GM23248 (cell line): ENCODE data around the gene TBC1D14. TPM values are rescaled to one million over a fixed set of nuclear protein-coding genes. Genes with fewer than 3 reads are reported as not detected.

Source experiments
- DNase-seq: peaks from one replicate; pipeline ENCODE4 v3.0.0-alpha.2; 2015
- H2AFZ ChIP-seq: fragments of 200-600 bp; sonication (generic); 2 replicates; pipeline ENCODE4 v1.6.1; 2016; ENCODE audit warnings: antibody characterized with exemption
- H3F3A ChIP-seq: fragments of 200-600 bp; sonication (generic); 2 replicates; pipeline ENCODE4 v1.6.1; 2016; ENCODE audit warnings: mild to moderate bottlenecking, antibody characterized with exemption, mixed run types; ENCODE audit not compliant: insufficient read depth
- H3K27ac ChIP-seq: fragments of 200-600 bp; sonication (generic); 2 replicates; pipeline ENCODE4 v1.5.1; 2016; ENCODE audit warnings: mild to moderate bottlenecking
- H3K27me3 ChIP-seq: fragments of 200-600 bp; sonication (generic); replicated peaks from 2 replicates; pipeline ENCODE4 v1.6.1; 2016; ENCODE audit warnings: mild to moderate bottlenecking; ENCODE audit not compliant: insufficient read depth
- H3K36me3 ChIP-seq: fragments of 200-600 bp; sonication (generic); 2 replicates; pipeline ENCODE4 v1.6.1; 2016; ENCODE audit warnings: low read depth, mild to moderate bottlenecking
- H3K4me1 ChIP-seq: fragments of 200-600 bp; sonication (generic); 2 replicates; pipeline ENCODE4 v1.6.1; 2016; ENCODE audit warnings: mild to moderate bottlenecking; ENCODE audit not compliant: insufficient read depth
- H3K4me2 ChIP-seq: fragments of 200-600 bp; sonication (generic); one replicate; pipeline ENCODE4 v1.6.1; 2016; ENCODE audit warnings: mild to moderate bottlenecking; ENCODE audit not compliant: unreplicated experiment
- H3K4me3 ChIP-seq: fragments of 200-600 bp; sonication (generic); 2 replicates; pipeline ENCODE4 v1.5.1; 2016; ENCODE audit warnings: mild to moderate bottlenecking
- H3K79me2 ChIP-seq: fragments of 200-600 bp; sonication (generic); 2 replicates; pipeline ENCODE4 v1.6.1; 2016; ENCODE audit warnings: mild to moderate bottlenecking; ENCODE audit not compliant: insufficient read depth
- H3K9ac ChIP-seq: fragments of 200-600 bp; sonication (generic); 2 replicates; pipeline ENCODE4 v1.6.1; 2016; ENCODE audit warnings: mild to moderate bottlenecking
- H3K9me2 ChIP-seq: fragments of 200-600 bp; sonication (generic); 2 replicates; pipeline ENCODE4 v1.6.1; 2016; ENCODE audit warnings: mixed run types, mild to moderate bottlenecking, moderate library complexity; ENCODE audit not compliant: insufficient read depth
- H3K9me3 ChIP-seq: fragments of 200-600 bp; sonication (generic); one replicate; pipeline ENCODE4 v1.6.1; 2017; ENCODE audit warnings: low read depth
- H4K20me1 ChIP-seq: fragments of 200-600 bp; sonication (generic); 2 replicates; pipeline ENCODE4 v1.6.0; 2016; ENCODE audit not compliant: insufficient read depth
- EZH2 ChIP-seq: fragments of 200-600 bp; sonication (generic); IDR thresholded peaks from 2 replicates; pipeline ENCODE4 v1.6.1; 2018; ENCODE audit warnings: antibody characterized with exemption, mild to moderate bottlenecking; ENCODE audit not compliant: insufficient read depth, poor library complexity, severe bottlenecking
- EZH2phosphoT487 ChIP-seq: fragments of 200-600 bp; sonication (generic); IDR thresholded peaks from 2 replicates; pipeline ENCODE4 v1.6.1; 2018; ENCODE audit warnings: antibody characterized with exemption, moderate library complexity, mild to moderate bottlenecking, low read depth; ENCODE audit not compliant: insufficient read depth
- WGBS, 2 experiments: methylation state at CpG; one replicate each; pipeline ENCODE4 v1.1.6; 2015 to 2017; ENCODE audit warnings: low lambda C conversion rate in 2 of 2, low coverage in 1 of 2; ENCODE audit errors: missing lambda C conversion rate in 2 of 2; 5-methylcytosine and 5-hydroxymethylcytosine counted together
- in situ Hi-C: fragments of 300-500 bp; cut with MboI; formaldehyde crosslinking; loops from 2 replicates; pipeline ENCODE4 v1.15.0; 2020
- polyA plus RNA-seq: library from polyadenylated mRNA; unstranded; fragments of >200 nt; fragmentation: Nextera tagmentation; extraction: Ambion mirVana; gene quantifications from 2 replicates; pipeline ENCODE4 v1.2.1, GENCODE V29; 2016
- total RNA-seq: library from RNA; depleted of rRNA; stranded (reverse); fragments of >200 nt; shearing (Covaris generic); gene quantifications from 2 replicates; pipeline ENCODE4 v1.2.3, GENCODE V29; 2014

TBC1D14 gene
- total and polyA plus RNA-seq, 2 experiments from 2014 or later = 20.4 to 39.1 TPM

DNA sequence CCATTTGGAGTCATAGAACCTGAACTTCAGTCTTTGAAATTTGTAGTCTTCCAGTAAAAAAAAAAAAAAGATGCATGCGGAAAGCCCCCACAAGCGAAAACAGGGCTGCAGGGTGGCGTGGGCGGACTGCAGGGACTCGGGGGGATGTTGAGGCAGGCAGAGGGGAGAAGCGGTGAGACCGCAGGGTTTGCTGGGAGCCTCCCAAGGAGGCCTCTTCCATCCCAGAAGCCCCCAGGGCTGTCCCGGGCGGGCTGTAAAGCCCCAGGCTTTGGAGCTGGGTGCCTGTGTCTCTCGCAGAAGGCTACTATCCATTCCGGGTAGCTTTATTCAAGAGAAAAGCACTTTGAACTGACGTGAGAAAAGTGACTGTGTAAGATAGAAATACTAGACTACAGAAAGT is 86.9 kb downstream of the TBC1D14 start:
- H3K9ac ChIP-seq = no peak overlapping the region
- 91 to 93% methylated on average over 12 of the region's 12 CpGs for WGBS, 2 experiments
- no peak for TF ChIP-seq EZH2
- no peak for TF ChIP-seq EZH2phosphoT487
- H3K4me1 ChIP-seq = peaks cover 18% of the 10 kb centered on the region
- H3K9me3 ChIP-seq = no peaks in the 10 kb centered on the region
- no peak overlapping the region for H2AFZ ChIP-seq
- no peaks in the 10 kb centered on the region for H4K20me1 ChIP-seq
- peaks cover 21% of the 10 kb centered on the region; the same call in 1 of the 2 replicates for H3K36me3 ChIP-seq
- H3K9me2 ChIP-seq = no peaks in the 10 kb centered on the region
- no peak for DNase-seq
- H3K27ac ChIP-seq = no peak overlapping the region
- no peak overlapping the region for H3K4me3 ChIP-seq
- H3K4me2 ChIP-seq = no peak overlapping the region
- H3K27me3 ChIP-seq = no peaks in the 10 kb centered on the region
- H3F3A ChIP-seq = peaks cover 1% of the 10 kb centered on the region
- in situ Hi-C loops = no loop called here
- H3K79me2 ChIP-seq = peaks cover 34% of the 10 kb centered on the region

DNA sequence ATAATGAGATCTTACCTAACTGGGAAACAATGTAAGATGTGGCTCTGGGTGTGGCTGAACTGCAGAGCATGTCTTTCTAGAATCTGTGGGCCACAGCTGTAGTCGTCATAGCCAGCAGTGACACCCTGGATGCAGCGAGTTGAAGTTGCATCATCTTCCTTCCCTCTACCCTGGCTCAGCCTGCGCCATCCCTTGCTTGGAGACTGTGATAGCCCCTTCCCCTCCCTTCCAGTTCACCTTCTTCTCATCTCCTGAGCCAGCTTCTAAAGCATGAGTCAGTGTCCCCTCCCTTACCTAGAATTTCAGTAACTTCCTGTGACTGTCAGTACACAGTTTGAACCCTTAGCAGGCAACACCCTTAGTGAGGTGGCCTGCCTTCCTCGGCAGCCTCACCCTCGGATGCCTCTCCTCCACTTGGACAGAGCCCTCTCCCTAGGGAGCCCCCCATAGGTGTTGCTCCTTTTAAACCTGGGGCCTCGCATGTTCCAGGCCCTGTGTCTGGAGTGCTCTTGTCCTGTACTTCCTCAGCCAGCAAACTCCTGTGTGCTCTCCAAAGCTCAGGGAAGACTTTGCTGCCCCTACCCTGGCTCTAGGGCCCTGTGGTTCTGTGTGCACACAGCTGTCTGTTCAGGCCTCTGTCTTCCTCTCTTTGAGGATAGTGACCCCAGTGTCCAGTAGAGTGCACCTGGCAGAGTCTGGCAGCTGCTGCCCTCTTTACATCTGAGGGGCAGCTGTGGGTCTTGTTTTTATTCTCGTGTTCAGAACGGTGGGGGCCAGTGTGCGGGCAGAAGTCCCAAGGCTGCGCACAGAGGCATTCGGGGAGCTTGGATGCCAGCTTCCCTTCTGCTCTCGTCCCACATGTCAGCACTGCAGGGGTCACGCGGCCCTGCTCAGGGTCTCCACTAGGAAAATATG is 89.8 kb downstream of the TBC1D14 start:
- no peaks in the 10 kb centered on the region for H3K27me3 ChIP-seq
- H3K27ac ChIP-seq = no peak overlapping the region
- H4K20me1 ChIP-seq = no peaks in the 10 kb centered on the region
- no peaks in the 10 kb centered on the region for H3K9me2 ChIP-seq
- 87 to 88% methylated on average over 14 of the region's 14 CpGs for WGBS, 2 experiments
- no peaks in the 10 kb centered on the region for H3K4me1 ChIP-seq
- TF ChIP-seq EZH2 (no peak), EZH2phosphoT487 (no peak)
- H3K36me3 ChIP-seq = peaks cover 28% of the 10 kb centered on the region; the same call in 1 of the 2 replicates
- H3K4me3 ChIP-seq = no peak overlapping the region
- H3K4me2 ChIP-seq = no peak overlapping the region
- no peak for DNase-seq
- no peak overlapping the region for H3K9ac ChIP-seq
- no peak overlapping the region for H2AFZ ChIP-seq
- no peaks in the 10 kb centered on the region for H3F3A ChIP-seq
- in situ Hi-C loops = no loop called here
- no peaks in the 10 kb centered on the region for H3K9me3 ChIP-seq
- peaks cover 12% of the 10 kb centered on the region for H3K79me2 ChIP-seq

GRCh38 chr4:7000421-7001176 is 91.0 kb downstream of the TBC1D14 start:
- Histone ChIP-seq H3K27ac (no peak overlapping the region), H3K9me2 (no peaks in the 10 kb centered on the region), H3K4me1 (no peaks in the 10 kb centered on the region), H3K79me2 (peaks cover 5% of the 10 kb centered on the region; the same call in 1 of the 2 replicates), H3K36me3 (peaks cover 24% of the 10 kb centered on the region; the same call in 1 of the 2 replicates), H3K9ac (no peak overlapping the region), H4K20me1 (no peaks in the 10 kb centered on the region), H2AFZ (no peak overlapping the region), H3F3A (no peaks in the 10 kb centered on the region), H3K9me3 (no peaks in the 10 kb centered on the region), H3K27me3 (no peaks in the 10 kb centered on the region), H3K4me3 (no peak overlapping the region), H3K4me2 (no peak overlapping the region)
- in situ Hi-C loops = no loop called here
- no peak for DNase-seq
- WGBS, 2 experiments = 95 to 97% methylated on average over 18 of the region's 18 CpGs
- TF ChIP-seq EZH2 (no peak), EZH2phosphoT487 (no peak)

GRCh38 chr4:7001271-7001670 is 91.6 kb downstream of the TBC1D14 start:
- no peaks in the 10 kb centered on the region for H3K27me3 ChIP-seq
- no peak overlapping the region for H3K9ac ChIP-seq
- no peaks in the 10 kb centered on the region for H3K4me1 ChIP-seq
- no peaks in the 10 kb centered on the region for H3K9me2 ChIP-seq
- no peak for TF ChIP-seq EZH2
- no peak for TF ChIP-seq EZH2phosphoT487
- no peak for DNase-seq
- H3K4me3 ChIP-seq = no peak overlapping the region
- H4K20me1 ChIP-seq = no peaks in the 10 kb centered on the region
- H3K27ac ChIP-seq = no peak overlapping the region
- H3K9me3 ChIP-seq = no peaks in the 10 kb centered on the region
- 90 to 93% methylated on average over 7 of the region's 7 CpGs for WGBS, 2 experiments
- H3K36me3 ChIP-seq = peaks cover 19% of the 10 kb centered on the region; the same call in 1 of the 2 replicates
- H3K4me2 ChIP-seq = no peak overlapping the region
- in situ Hi-C loops = no loop called here
- peaks cover 5% of the 10 kb centered on the region; the same call in 1 of the 2 replicates for H3K79me2 ChIP-seq
- H2AFZ ChIP-seq = no peak overlapping the region
- H3F3A ChIP-seq = no peaks in the 10 kb centered on the region
